GM18870 (cell line): ENCODE measurements around the gene PRDM16.

ENCODE experiments used
- ATAC-seq: cut with Tn5 transposase; IDR thresholded peaks from one replicate; pipeline ENCODE4 v1.9.1; 2021; ENCODE audit warnings: moderate library complexity; ENCODE audit not compliant: unreplicated experiment

Gene PRDM16

DNA sequence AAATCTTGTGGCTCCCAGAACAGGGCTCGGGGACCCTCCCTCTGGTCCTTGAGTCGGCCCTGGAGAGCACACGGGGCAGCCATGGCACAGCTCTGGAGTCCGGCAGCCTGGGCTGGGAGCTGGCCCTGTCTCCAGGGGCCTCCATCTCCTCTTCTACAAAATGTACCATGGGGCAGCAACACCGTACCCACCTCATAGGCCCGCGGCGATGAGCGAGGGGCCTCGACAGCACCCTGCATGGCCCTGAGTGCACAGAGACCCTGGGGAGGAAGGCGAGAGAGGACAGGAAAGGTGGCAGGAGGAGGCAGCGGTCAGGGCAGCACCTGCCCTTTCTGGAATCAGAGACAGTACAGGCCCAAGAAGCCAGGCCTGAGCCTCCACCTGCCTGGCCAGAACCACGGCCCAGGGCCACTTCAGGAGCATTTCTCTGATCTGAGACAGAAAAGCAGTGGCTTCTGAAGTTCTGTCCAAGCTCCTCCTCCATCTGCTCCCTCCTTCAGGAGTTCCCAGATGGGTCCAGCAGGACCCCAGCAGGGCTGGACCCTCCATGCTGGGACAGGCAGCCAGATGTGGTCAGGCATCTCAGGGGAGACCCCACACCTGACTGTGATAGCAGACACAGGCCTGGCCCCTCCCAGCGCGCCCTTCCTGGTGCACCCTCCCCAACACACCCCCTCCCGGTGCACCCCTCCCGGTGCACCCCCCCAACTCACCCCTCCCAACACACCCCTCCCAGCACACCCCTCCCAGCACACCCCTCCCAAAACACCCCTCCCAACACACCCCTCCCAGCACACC lies 309.6 kb downstream of the PRDM16 start:
- ATAC-seq: no peak

DNA sequence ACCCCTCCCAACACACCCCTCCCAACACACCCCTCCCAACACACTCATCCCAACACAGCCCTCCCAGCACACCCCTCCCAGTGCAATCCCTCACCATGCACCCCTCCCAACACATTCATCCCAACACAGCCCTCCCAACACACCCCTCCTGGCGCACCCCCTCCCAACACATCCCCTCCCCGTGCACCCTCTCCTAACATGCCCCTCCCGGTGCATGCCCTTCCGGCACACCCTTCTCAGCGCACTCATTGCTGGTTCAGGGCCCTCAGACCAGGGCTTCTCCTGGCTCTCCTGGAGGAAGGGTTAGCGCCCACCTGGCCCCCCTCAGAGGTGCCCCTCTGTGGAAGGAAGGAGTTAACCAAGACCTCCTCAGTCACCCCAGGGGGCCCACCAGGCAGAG lies 310.9 kb downstream of the PRDM16 start:
- ATAC-seq: no peak

DNA sequence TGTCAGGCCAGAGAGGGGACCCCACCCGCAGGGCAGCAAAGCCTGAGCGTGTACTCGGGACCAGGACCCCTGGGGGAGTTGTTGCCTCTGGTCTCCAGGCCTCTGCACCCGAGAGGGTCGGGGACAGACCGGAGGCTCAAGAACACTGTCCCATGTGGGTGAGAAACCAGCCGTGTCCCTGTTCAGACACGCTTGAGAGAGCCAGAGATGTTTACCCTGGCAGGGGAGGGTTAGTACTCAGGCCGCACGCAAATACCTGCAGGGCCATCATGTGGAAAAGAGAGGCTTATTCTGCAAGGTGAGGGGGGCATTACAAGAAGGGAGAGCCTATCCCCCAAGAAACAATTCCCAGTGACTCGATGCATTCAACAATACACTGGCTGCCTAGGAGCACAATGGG lies 311.5 kb downstream of the PRDM16 start:
- no peak for ATAC-seq

DNA sequence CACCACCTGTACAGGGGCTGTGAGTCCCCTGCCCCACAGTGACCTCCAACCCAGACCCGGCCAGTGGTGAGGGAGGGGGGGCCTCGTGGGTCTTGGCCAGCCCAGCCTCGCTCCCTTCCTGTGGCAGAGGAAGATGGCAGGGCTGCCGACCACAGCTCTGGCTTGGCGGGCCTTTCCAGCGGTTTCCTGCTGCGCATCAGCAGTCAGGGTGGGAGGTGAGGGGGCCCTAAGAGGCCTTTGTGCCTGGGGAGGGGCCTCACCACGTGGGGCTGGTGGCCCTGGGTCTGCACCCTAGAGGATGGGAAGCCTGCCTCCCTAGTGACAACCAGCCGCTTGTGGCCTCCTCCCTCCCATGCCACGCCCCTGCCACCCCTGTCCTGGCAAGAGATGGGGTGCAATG lies 312.9 kb downstream of the PRDM16 start:
- no peak for ATAC-seq

DNA sequence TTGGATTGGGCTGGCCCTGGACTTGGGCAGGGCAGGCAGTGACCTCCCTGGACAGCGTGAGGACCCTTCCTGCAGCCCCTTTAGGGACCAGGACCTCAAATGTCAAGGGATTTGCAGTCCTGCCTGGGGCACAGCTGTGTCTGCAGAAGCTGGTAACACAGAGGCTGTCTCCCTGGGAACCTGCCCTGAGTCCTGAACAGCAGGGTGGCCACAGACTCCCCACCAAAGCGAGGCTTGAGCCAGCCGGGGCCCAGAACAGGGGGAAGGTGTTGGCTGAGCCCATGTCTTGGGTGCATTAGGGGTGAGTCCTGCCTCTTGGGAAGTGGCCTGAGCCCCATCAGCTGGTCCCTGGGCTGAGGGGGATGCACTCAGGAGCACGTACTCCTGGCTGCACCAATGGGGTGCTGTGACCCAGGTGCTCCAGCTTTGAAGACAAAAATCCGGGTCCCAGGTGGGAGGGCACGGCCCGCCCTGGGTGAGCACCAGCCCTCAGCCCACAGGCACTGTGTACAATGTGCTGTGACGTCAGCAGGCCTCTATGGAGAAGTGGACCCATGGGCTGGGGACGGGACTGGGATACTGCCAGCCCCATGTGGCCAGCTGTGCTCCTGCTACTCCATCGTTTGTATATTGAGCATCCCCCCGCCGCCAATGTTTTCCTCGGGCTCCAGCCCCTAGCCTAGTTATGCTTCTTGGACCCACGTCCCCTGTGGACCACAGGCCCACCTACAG lies 313.5 kb downstream of the PRDM16 start:
- no peak for ATAC-seq

DNA sequence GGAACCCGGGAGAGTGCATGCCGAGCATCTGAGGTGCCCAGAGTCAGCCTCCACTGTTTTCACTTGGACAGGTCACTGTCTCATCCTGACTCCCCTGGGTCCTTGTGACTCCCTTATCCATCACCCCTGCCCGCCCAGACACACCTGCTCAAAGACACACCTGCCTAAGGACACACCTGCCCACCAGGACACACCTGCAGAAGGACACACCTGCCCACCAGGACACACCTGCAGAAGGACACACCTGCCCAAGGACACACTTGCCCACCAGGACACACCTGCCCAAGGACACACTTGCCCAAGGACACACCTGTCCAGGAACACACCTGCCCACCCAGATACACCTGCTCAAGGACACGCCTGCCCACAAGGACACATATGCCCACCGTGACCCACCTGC lies 314.7 kb downstream of the PRDM16 start:
- no peak for ATAC-seq

DNA sequence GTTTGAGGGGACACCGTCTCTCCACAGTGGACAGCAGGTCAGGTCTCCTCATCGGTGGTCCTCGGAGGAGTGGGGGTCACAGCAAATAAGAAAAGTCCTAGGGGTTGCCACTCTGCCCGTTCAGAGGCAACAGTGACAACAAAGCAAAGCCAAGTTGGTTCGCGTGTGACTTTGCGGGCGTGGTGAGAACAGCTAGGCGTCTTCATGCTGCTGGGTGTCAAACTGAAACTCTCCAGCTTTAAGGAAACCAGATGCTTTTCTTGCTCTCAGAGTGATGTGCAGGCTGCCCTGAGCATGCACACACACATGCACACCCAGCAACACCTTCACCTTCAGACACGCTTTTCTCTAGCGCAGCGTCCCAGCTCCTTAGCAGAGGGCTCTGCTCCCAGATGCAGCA lies 315.4 kb downstream of the PRDM16 start:
- ATAC-seq: no peak

DNA sequence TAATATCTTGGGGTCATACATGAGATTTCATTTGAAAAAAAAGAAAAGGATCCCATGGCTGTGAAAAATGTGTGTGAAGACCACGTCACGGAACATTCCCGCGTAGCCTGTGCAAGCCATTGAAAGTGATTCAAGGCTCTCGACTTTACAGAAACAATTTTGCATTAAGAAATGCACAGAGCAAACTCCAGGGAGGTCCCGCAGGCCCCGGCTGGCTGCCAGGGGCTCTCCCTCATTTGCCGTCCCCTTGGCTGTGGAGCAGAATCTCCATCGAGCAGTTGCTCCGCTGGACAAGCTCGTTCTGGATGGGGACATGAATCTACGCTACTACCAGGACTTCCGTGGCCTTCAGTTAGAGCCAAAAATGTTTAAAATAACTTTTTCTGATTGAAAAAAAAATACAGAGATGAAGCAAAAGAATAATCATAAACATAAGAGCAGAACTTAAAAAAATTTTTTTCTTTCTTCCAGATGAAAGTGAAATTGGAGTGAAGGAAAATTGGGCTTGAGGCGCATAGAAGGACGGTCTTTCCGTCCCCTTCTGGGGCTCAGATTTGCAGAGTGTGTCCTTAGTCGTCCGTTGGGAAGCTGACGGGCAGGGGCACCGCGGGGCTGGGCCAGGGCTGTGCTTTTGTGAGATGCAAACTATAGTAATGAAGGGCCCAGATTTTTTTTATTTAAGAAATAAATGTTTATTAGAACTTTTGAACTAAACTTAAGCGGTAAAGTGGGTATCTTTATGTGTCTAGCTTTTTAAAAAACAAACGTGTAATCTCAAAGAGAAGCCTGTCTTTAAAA lies 317.4 kb downstream of the PRDM16 start:
- no peak for ATAC-seq

DNA sequence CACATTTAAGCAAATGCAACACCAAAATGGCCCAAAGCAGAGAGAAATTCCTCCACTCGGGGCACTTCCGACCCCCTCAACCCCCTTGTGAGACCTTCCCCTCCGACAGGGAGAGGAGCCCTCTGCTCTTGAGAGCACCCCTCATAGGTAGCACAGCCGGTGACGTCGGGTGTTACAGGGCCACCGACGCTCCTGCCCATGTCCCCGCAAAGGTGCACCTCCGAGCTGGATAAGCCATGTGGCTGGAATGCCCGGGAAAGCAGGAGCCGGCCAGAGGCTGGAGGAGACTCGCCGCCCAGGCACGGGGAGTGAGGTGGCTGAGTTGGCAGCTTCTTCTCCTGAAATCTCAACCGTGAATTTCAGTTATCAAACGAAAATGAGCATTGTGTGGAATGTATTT lies 318.4 kb downstream of the PRDM16 start:
- ATAC-seq: no peak

DNA sequence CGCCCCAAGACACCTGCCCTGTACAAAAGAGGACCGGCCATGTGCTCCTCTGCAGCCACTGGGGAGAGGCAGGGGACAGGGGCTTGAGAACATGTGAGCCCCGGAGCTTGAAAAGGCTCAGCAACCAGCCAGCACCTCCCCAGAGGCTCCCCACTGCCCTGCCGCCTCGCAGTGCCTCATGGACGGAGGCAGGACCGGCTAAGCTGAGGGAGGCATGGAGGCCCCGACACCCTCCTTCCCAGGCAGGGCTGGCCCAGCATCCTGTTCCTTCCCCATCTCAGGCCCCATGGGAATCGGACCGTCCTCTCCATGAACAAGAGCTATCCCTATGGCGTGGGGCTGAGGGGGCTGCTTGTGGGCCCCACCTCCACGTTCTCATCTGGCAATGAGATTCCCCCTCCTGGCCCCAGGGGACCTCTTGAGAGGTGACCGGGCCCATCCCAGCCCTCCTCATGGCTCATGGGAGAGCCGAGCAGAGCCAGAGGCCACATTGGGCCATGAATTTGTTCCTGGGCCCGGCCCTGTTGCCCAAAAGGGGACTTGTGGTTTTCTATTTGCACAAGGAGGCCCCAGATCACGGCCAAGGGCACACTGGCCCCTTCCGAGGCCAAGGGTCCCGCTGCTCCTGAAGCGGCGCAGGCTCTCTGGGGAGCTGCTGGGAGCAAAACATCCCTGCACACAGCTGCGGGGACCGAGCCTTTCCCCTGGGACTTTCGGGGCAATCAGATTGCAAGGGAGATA lies 320.3 kb downstream of the PRDM16 start:
- ATAC-seq: no peak

DNA sequence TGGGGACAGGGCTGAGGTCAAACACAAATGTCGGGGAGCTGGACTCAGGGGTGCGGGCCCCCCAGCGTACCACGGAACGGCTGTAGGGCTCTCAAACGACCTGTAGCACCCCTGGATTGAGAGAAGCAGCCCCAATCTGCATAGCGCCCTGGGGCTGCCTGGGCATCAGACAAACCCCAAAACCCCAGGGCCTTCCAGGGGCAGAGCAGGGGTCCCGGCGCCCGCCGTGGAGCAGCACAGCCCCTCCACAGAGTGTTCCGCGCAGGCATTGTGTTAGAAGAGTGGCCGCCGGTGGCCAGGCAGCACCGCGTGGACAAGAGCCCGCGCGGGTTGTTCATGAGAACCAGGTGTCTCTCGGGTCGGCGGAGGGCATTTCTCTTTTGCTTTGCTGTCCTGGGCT lies 321.3 kb downstream of the PRDM16 start:
- no peak for ATAC-seq

DNA sequence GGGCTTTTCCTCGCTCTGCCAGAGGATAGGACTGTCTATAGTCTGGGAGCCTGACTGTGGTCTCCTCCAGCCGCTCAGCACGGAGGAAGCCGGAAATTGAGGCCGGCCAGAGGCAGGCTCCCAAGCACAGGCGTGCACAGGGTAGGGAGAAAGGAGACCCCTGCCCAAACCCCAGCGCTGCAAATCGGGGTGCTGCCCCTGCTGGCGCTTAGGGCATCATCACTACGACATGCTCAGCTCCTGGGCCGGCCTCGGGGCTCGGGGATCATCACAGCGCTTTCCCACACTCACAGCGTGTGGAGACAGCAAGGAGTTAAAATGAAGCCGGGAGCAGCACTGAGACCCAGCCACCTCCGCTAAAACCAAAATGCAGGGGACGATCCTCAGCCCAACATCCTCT lies 322.7 kb downstream of the PRDM16 start:
- ATAC-seq: no peak

DNA sequence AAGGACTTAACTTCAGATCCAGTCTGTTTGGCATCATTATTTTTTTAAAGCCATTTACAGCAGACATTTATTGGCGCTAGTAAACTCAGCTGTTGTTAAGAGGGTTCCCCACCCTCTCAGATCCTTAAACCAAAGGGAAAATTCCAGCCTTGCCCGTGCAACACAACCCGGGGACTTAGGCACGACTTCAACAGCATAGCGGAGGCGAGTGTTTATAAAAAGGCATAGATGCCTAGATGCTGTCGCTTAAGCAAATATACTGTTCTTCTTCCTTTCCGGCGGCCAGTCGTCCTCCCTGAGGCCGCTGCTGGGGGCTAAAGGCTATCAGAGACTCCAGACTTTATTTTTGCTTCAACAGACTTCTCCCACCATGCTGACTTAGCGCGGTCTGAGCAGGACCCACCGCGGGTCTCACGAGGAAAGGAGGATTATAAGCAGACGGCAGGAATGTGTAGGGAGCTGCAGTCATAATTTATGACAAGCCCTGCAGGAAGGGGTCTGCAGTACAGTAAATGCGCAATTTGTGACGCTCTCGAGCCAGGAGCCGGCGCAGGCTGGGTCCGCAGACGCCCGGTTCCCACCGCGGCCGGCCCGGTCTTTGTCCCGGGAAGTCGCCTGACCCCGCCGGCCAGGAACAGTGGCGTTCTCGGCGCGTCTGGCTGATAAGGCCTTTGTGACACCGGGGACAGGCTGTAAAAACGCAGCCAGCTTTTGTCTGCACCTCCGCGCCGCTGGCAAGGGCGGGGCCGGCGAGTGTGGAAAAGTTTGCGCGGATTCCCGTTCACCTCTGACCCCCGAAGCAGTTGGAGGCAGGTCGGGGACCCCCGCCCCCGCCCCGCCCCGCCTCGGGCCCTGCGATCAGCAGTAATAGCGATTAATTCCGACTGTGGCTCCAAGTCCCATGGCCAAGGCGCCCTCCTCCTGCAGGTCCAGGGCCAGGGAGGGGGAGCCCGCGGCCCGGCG lies 324.3 kb downstream of the PRDM16 start:
- no peak for ATAC-seq

DNA sequence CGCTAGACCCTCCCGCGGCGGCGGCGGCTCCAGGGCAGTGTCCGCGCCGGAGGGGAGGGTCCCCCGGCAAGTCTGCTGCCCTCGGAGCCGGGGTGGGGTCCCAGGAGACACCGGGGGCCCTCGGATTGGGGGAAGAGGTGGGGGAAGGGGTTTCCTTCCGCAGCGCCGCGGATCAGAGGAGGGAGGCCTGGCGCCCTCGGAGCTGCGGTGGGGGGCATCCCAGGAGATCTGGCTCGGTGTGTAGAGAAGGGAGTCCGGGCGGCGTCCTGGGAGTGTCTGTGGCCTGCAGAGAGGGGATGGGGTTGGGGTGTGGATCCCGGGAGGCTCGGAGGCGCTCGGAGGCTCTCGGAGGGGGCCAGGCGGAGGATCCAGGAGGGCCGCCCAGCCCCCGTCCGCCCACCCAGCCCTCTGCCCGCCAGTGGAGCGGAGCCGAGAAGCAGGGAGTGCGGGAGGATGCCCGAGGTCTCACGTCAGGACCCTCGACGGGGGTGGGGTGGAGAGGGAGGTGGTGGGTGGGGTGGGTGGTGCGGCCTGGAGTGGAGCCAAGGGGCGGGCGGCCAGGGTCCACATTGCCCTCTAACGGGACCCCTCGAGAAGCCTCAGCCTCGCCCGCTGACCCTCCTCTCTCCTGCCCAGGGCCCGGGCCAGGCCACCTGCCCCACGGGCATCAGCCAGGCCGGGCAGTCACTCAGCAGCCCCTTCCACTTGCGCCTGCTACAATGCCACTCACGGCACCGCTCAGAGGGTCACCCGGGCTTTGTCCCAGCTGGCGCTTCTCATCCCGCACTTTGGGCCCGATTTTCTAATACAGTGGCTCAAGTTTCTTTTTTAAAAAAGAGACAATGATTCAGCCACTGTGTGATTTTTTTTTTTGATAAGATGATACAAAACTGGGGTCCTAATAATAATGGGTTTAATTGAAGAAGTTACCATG lies 325.3 kb downstream of the PRDM16 start:
- no peak for ATAC-seq

DNA sequence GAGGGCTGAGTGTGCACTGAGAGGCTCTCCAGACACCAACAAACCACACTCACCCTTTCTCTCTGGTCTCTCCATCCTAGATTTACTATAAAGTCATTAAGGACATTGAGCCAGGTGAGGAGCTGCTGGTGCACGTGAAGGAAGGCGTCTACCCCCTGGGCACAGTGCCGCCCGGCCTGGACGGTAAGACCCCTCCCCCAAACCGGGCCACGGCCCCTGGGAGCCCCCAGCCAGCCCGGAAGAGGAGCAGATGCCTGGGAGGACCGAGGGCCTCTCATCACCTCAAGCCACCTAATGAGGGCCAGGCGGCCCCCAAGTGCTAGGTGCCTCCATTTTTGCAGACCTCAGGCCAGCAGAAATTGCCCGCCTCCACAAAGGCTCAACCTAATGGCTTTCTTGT lies 327.4 kb downstream of the PRDM16 start:
- ATAC-seq: no peak

DNA sequence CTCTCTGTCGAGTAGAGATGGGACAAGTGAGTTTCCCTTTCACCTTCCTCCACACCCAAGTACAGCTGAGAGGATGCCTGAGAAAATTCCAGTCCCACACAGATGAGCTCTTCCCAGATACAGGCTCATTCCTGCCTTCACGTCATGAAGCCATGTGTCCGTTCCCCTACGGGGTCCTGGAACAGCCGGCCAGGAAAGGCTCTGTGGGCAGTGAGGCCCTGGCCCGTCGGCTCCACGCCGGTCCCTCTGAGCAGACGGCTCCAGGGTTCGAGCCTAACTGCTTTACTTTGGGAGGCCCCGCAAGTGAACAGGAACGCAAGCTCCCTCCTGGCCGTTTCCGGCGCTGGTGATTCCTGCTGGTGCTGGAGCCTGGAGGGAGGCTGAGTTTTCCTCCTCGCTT lies 328.3 kb downstream of the PRDM16 start:
- no peak for ATAC-seq

DNA sequence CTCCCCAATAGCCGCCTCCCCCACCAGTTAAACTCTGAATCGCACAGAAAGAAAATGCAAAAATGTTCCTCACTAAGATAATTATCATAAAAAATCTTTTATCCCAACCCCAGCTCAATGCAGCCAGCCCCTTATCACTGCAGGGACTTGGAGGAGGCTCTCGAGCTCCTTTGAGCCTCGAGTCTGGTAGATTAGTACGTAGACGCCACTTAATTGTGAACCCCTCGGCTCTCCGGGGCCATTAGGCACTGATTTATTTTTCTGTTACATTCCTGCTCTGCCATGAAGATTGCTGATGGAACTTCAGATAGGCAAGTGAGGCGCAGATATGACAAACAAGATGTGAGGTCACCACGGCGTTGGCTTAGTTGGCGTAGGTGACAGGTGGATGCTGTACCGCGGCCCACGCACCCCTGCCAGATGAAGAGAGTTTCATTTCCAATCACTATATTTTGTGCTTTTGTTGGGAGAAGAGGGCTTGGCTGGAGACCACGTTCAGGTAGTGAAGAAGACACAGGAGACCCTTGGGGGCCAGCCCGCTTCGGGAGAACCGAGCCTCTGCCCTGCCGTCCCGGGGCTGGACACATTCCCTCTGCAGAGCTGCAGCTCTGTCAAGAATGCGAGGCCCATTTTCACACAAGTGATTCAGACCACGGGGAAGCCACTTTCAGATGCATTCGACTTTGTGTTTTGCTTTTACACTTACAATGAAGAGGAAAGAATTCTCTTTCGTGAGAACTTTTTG lies 329.6 kb downstream of the PRDM16 start:
- ATAC-seq: no peak

DNA sequence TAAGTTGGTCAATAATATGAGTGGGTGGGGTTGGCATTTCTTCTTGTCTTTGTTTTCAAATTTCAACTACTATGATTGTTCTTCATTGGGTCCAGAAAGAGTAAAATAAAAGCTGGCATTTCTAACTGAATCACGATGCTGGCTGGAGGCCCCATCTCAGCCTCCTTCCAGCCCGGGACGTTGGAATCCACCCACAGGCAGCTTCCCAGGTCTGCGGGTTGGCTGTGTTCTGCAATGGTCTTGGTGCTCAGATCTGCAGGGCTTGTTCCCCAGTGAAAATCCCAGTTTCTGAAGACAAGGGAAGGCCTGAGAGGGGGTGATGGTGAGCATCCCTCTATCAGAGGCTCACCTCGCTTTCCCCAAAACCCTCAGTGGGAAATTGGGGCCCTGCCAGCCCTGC lies 330.7 kb downstream of the PRDM16 start:
- ATAC-seq: no peak
